ENCODE data around the gene UBE2D1.

UBE2D1 gene

GRCh38 chr10:58316874-58317273 lies 17.9 kb upstream of the UBE2D1 start:
- Histone ChIP-seq H3K9me3 (no peaks in the 10 kb centered on the region), H4K20me1 (no peaks in the 10 kb centered on the region), H3K4me3 (no peak overlapping the region), H3K4me1 (no peaks in the 10 kb centered on the region), H3K36me3 (no peaks in the 10 kb centered on the region), H3K4me2 (no peak overlapping the region), H3K27ac (no peak overlapping the region), H3K9ac (no peak overlapping the region), H3K27me3 (no peaks in the 10 kb centered on the region)
- TF ChIP-seq Cebpa-rat (IDR thresholded peaks at IDR 0.05) = no peak

DNA sequence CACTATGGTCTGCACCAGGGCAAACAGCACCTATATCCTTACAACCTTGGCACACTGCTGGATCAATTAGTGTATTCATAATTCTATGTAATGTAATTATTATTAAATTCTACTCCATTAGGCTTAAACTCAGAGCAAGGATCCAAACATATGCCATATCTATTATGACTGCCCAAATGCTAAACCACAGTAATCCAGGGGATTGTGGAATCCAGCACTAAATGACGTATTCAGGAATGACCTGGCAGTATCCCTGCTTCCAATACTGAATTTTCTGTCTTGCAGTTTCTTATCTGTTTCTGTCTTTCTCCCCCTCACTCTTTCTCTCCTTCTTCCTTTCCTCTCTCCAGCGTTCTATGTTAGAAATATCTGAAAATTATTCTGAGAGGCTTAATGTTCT lies 16.5 kb upstream of the UBE2D1 start:
- TF ChIP-seq Cebpa-rat (IDR thresholded peaks at IDR 0.05) = no peak
- H4K20me1 ChIP-seq = no peaks in the 10 kb centered on the region
- no peaks in the 10 kb centered on the region for H3K36me3 ChIP-seq
- H3K9me3 ChIP-seq = no peaks in the 10 kb centered on the region
- H3K27ac ChIP-seq = no peak overlapping the region
- no peak overlapping the region for H3K4me2 ChIP-seq
- no peak overlapping the region for H3K9ac ChIP-seq
- H3K4me1 ChIP-seq = peaks cover 12% of the 10 kb centered on the region
- no peak overlapping the region for H3K4me3 ChIP-seq
- H3K27me3 ChIP-seq = no peaks in the 10 kb centered on the region

DNA sequence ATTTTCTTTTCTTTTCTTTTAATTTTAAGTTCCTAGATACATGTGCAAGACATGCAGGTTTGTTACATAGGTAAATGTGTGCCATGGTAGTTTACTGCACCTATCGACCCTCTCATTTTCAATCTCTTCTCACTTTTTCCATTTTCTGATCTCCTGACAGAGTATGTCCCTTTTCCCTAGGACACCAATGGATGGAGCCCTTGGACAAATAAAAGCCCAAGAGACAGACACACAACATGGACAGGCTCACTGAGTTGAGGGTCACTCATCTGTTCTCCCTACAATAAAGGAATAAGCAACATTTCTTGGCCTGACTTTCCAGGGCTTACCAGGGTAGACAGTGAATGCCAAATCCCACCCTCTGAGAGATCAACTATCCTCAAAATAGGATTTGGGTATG lies 15.2 kb upstream of the UBE2D1 start:
- Histone ChIP-seq H3K4me3 (no peak overlapping the region), H3K27ac (no peak overlapping the region), H4K20me1 (no peaks in the 10 kb centered on the region), H3K9me3 (no peaks in the 10 kb centered on the region), H3K9ac (no peak overlapping the region), H3K4me1 (peaks cover 13% of the 10 kb centered on the region), H3K27me3 (no peaks in the 10 kb centered on the region), H3K4me2 (no peak overlapping the region), H3K36me3 (no peaks in the 10 kb centered on the region)
- TF ChIP-seq Cebpa-rat (IDR thresholded peaks at IDR 0.05) = no peak

DNA sequence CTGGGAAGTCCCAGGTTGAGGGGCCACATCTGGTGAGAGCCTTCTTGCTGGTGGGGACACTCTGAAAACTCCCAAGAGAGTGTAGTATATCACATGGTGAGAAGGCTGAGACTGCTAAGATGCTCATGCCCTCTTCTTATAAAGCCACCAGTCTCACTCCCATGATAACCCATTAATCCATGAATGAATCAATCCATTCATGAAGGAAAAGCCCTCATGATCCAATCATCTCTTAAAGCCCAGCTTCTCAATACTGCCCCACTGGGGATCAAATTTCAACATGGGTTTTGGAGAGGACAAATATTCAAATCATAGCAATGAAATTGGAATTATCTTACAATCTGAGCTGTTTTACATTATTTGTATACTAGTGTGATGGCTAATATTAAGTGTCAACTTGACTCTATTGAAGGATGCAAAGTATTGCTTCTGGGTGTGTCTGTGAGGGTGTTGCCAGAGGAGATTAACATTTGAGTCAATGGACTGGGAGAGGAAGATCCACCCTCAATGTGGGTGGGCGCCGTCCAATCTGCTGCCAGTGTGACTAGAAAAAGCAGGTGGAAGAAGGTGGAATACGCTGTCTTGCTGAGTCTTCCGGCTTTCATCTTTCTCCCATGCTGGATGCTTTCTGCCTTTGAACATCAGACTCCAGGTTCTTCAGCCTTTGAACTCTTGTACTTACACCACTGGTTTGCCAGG lies 14.3 kb upstream of the UBE2D1 start:
- no peaks in the 10 kb centered on the region for H3K27me3 ChIP-seq
- no peak overlapping the region for H3K4me3 ChIP-seq
- no peak overlapping the region for H3K4me2 ChIP-seq
- TF ChIP-seq Cebpa-rat (IDR thresholded peaks at IDR 0.05) = no peak
- H3K9ac ChIP-seq = no peak overlapping the region
- no peaks in the 10 kb centered on the region for H3K36me3 ChIP-seq
- no peaks in the 10 kb centered on the region for H3K9me3 ChIP-seq
- no peaks in the 10 kb centered on the region for H4K20me1 ChIP-seq
- H3K4me1 ChIP-seq = peaks cover 13% of the 10 kb centered on the region
- H3K27ac ChIP-seq = no peak overlapping the region

DNA sequence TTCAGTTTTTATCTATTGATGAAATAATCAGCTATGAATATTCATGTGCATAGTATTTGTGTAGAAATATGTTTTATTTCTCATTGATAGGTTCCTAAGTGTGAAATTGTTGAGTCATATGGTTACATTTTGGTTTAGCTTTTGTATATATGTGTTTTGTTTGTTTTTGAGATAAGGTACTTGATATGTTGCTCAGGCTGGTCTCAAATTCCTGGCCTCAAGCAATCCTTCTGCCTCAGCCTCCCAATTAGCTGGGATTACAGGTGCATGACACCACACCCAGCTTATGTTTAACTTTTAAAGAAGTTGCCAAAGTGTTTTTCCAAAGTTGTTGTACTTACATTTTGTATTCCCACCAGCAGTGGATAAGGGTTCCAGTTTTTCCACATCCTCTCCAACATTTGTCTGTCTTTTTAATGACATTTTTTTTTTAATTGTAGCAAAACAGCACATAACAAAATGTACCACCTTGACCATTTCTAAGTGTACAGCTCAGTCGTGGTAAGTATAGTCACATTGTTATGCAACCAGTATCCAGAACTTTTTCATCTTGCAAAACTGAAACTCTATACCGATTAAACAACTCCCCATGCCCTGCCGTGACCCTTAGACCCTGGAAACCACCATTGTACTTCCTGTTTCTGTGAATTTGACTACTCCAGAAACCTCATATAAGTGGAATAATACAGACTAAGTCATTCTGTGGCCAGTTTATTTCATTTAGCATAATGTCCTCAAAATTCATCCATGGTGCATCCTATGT lies 12.6 kb upstream of the UBE2D1 start:
- no peak for TF ChIP-seq Cebpa-rat (IDR thresholded peaks at IDR 0.05)
- H3K4me3 ChIP-seq = no peak overlapping the region
- peak overlapping the region; percentile 66 for H3K4me2 ChIP-seq
- H3K27me3 ChIP-seq = no peaks in the 10 kb centered on the region
- H3K9me3 ChIP-seq = peaks cover 4% of the 10 kb centered on the region; the same call in 1 of the 2 replicates
- H3K27ac ChIP-seq = no peak overlapping the region
- peaks cover 13% of the 10 kb centered on the region for H3K4me1 ChIP-seq
- no peaks in the 10 kb centered on the region for H4K20me1 ChIP-seq
- H3K9ac ChIP-seq = no peak overlapping the region
- no peaks in the 10 kb centered on the region for H3K36me3 ChIP-seq

DNA sequence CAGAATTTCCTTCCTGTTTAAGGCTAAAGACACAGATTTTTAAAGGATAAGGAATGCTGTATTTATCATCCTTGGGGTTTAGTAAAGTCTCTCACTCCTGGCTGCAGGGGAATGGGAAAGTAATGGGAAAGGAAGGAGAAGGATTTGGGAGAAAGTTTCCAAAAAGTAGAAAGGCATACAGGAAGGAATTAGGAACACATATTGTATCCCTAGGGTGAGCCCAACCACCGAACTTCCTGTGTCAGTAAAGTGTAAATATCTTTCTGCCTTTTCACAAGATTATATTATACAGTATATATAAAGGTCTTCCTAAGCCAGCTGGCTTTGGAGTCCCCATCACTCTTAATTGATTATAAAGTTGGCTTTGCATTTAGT lies 12.0 kb upstream of the UBE2D1 start:
- Histone ChIP-seq H3K36me3 (no peaks in the 10 kb centered on the region), H3K4me3 (no peak overlapping the region), H4K20me1 (no peaks in the 10 kb centered on the region), H3K4me2 (peak overlapping the region; percentile 66), H3K27ac (no peak overlapping the region), H3K9me3 (peaks cover 5% of the 10 kb centered on the region; the same call in 1 of the 2 replicates), H3K4me1 (peaks cover 13% of the 10 kb centered on the region), H3K9ac (no peak overlapping the region), H3K27me3 (no peaks in the 10 kb centered on the region)
- TF ChIP-seq Cebpa-rat (IDR thresholded peaks at IDR 0.05) = no peak

GRCh38 chr10:58326967-58327381 lies 7.8 kb upstream of the UBE2D1 start:
- Histone ChIP-seq H3K4me2 (no peak overlapping the region), H3K27me3 (no peaks in the 10 kb centered on the region), H3K9me3 (peaks cover 5% of the 10 kb centered on the region; the same call in 1 of the 2 replicates), H3K36me3 (no peaks in the 10 kb centered on the region), H3K27ac (no peak overlapping the region), H3K9ac (no peak overlapping the region), H3K4me3 (no peak overlapping the region), H3K4me1 (peaks cover 13% of the 10 kb centered on the region), H4K20me1 (no peaks in the 10 kb centered on the region)
- no peak for TF ChIP-seq Cebpa-rat (IDR thresholded peaks at IDR 0.05)

GRCh38 chr10:58328233-58328632 lies 6.6 kb upstream of the UBE2D1 start:
- Histone ChIP-seq H3K27ac (no peak overlapping the region), H3K4me2 (no peak overlapping the region), H4K20me1 (no peaks in the 10 kb centered on the region), H3K9me3 (peaks cover 5% of the 10 kb centered on the region; the same call in 1 of the 2 replicates), H3K4me1 (peaks cover 3% of the 10 kb centered on the region), H3K4me3 (no peak overlapping the region), H3K27me3 (no peaks in the 10 kb centered on the region), H3K36me3 (no peaks in the 10 kb centered on the region), H3K9ac (no peak overlapping the region)
- TF ChIP-seq Cebpa-rat (IDR thresholded peaks at IDR 0.05) = no peak

DNA sequence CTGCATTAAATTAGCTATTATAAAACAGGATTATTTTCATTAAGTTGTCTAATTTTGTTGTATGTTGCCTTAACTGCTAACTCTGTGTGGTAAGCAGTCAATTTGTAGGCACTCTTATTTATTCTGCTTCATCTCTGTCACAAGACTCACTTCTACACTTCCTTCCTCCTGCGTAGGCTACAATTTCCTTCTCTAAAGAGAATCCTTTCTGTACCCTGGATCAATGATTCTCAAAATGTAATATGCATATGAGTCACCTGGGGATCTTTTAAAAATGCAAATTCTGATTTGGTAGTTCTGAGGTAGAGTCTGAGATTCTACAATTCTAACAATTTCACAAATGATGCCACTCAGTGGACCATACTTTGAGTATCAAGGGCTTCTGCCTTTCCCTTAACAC lies 4.4 kb upstream of the UBE2D1 start:
- no peak for TF ChIP-seq Cebpa-rat (IDR thresholded peaks at IDR 0.05)
- no peak overlapping the region for H3K9ac ChIP-seq
- no peaks in the 10 kb centered on the region for H3K27me3 ChIP-seq
- peaks cover 5% of the 10 kb centered on the region; the same call in 1 of the 2 replicates for H3K9me3 ChIP-seq
- peaks cover 4% of the 10 kb centered on the region for H4K20me1 ChIP-seq
- no peaks in the 10 kb centered on the region for H3K36me3 ChIP-seq
- H3K4me1 ChIP-seq = peaks cover 6% of the 10 kb centered on the region; the same call in 1 of the 2 replicates
- no peak overlapping the region for H3K4me3 ChIP-seq
- no peak overlapping the region for H3K27ac ChIP-seq
- H3K4me2 ChIP-seq = no peak overlapping the region

DNA sequence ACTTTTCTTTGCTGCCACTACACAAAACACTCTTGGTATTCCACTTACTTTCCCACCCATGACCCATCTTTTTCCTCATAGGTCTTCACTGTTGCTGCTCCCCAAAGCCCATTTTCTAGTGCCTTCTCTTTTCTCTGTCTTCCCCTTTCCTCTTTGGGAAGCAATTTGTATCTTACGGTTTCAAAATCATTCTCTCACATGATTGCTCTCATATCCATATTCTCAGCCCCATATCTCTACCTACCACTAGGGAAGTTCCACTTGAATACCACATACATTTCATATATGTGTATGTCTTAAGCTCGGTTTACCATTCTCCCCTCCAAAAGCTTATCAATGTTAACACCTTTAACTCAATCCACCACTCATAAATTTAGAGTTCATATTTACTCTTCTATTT lies 3.2 kb upstream of the UBE2D1 start:
- Histone ChIP-seq H3K27ac (no peak overlapping the region), H3K4me3 (no peak overlapping the region), H3K9ac (no peak overlapping the region), H3K36me3 (no peaks in the 10 kb centered on the region), H3K4me2 (no peak overlapping the region), H3K4me1 (peaks cover 17% of the 10 kb centered on the region), H3K9me3 (peaks cover 5% of the 10 kb centered on the region; the same call in 1 of the 2 replicates), H3K27me3 (no peaks in the 10 kb centered on the region), H4K20me1 (peaks cover 16% of the 10 kb centered on the region)
- no peak for TF ChIP-seq Cebpa-rat (IDR thresholded peaks at IDR 0.05)

Measured in BLaER1 (cell line).